Stimulated activated CD4-positive, alpha-beta T cell treated with anti-CD3 and anti-CD28 coated beads, Interleukin-1b, Interleukin-23, amount 100 ng/mL, for 24 hours (primary cell): ENCODE results near the gene RELT.

Source experiments
- DNase-seq, 4 experiments: peaks; one replicate each; pipeline ENCODE4 v3.0.0-alpha.2; 2020; ENCODE audit warnings: low read depth in 4 of 4, low spot score in 1 of 4

The RELT gene

GRCh38 chr11:73403541-73403940 lies 27.3 kb downstream of the RELT start:
- DNase-seq = no peak

DNA sequence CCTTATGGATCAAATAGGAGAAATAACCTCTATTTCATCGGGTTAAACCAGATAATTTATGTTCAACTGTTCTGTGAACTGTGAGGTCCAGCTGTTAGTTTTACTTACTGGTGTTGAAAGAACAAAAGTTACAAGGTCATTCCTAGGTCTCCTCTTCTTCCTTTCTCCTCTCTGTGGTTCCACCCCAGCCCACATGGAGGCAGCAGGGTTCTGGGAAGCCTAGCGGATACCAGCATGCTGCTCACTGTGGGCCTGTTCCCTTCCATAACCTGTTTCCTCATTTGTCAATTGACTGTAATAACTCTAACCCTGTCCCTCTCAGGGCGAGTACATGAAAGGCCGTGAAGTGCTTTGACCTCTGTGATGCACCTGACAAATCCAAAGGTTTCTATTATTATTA lies 27.8 kb downstream of the RELT start:
- DNase-seq = no peak

- DNase-seq = no peak
Measured at GRCh38 chr11:73404506-73405145, 28.4 kb downstream of the RELT start.

- no peak for DNase-seq
Measured at GRCh38 chr11:73405146-73405510, 28.9 kb downstream of the RELT start.

DNA sequence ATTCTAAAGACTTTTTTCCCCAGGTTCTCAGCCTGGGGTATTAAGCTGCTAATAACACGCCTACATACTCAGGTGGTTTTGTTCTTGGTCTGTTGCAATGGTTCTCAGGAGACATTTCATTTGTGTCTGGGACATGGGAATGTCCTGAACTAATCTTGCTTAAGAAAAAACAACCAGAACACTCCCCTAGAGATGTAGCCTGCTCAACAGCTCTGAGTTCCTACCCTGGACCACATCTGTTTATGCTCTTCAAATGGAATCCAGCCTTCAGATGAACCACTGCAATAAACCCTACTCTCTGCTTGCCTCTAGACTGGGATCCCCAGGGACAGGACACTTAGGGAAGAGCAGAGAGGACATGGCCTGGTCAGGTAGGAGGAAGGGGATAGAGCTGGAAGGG lies 29.9 kb downstream of the RELT start:
- DNase-seq = no peak

DNA sequence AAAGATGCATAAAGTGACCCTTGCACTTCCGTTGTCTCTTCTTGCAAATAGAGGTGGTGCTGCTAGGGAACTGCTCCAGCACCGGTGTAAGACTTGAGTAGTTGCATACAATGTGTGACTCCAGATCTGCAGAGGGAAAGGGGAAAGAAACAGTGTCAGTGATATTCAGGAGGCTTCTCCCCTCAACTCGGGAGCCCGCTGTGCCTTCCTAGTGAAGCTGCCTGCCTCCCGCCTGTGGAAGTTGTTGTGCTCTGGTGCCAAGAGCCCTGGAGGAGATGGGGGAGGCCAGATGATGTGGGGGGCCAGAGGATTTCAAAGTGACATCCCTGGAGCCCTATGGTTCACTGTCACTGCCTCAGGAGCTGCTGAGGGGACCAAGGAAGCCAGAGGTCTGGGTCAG lies 30.4 kb downstream of the RELT start:
- no peak for DNase-seq

DNA sequence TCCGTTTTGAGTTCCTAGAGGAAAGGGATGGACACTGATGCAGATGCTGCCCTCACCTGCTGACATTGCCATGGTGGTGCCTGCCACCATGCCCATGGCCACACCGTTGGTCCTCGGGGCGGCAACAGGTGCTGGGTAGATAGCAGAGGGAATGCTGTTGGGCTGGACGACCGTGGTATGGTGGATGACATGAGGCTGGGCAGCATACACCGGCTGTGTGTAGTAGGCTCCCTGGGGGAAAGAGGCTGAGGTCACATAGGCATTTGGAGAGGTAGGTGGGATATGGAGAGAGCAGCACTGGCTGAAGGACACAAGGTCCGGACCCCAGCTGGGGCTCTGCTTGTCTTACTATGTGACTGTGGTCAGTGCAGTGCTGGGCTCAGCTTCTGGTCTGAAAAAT lies 33.2 kb downstream of the RELT start:
- DNase-seq = no peak

DNA sequence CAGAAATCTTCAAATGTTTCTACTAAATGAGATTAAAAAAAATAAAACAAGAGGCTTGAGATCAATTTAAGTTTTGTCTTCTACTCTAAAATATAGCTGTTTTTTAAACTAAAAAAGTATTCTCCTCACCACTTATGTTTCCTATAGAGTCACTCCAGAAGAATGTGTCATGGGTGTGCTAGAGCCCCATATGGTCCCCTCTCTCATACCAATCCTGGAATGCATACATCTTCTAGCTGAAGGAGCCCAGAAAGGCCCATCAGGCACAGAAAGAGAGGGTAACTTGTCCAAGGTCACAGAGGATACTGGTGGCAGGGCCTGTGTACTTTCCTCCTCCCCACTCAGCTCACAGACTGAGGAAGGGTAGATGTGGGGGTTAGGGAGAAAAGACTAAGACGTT lies 34.4 kb downstream of the RELT start:
- no peak for DNase-seq

- DNase-seq = no peak
Measured at GRCh38 chr11:73411031-73411430, 34.8 kb downstream of the RELT start.

DNA sequence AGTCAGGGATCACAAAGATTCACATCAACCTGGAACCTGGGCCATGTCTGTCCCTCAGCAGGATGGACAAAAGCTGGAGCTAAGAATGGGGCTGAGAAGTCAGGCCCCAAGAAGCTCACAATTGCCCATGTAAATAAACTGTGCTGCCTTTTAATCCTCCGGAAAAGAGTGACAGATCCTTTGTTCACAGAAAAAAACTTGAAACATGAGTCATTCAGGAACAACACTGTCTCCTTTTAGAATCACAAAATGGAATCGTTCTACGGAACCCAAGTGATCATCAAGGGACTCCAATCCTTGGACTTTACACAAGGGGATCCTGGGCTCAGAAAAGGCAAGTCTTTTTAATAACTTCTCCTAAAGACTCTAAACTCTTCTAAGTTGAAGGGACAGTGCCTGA lies 36.1 kb downstream of the RELT start:
- no peak for DNase-seq

DNA sequence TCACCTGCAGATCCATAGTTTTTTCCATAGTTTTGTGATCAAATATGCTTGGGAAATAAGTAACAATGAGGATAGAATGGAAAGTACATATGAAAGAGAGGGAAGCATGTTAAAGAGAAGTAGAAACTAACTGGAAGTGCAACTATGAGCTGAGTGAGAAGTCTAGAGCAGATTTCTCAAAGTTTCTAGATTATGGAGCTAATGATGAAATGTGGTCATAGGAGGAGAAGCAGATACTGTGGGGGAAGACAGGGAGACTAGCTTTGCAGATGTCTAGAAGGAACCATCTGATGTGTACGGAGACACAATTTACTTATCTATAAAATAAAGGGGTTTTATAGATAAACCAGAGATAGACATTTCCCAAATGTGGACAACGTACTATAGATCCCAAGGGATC lies 37.1 kb downstream of the RELT start:
- DNase-seq = no peak

DNA sequence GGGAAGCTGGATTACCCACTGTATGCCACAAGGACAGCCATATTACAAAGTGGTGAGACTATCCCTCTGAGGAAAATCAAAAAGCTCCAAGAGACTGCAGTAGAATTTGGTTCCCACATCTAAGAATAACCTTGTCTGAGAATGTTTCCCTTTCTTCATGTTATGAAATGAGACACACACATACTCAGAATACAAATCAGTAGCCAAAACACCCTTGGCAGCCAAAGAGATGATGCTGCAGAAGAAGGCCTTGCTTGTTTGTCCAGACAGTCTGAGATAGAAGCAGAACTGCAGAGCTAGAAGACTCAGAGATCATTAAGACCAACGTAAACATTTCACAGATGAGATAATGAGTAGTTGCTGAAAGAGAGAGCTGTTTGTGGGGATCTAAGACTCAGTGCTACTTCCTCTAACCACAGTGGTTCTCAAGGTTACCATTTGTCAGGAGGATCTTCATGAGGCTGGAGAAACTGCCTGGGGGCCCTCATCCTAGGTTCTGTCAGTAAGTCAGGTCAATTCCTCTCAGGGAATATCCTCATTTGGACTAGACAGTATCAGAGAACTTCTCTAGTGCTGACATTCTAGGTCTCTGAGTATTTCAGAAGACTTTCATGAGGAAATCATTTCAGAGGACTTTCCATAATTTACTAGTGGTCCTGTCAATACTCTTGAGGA lies 38.9 kb downstream of the RELT start:
- no peak for DNase-seq

GRCh38 chr11:73415854-73416615 lies 39.8 kb downstream of the RELT start:
- DNase-seq = no peak

- DNase-seq = no peak
Measured at GRCh38 chr11:73416786-73417185, 40.6 kb downstream of the RELT start.

DNA sequence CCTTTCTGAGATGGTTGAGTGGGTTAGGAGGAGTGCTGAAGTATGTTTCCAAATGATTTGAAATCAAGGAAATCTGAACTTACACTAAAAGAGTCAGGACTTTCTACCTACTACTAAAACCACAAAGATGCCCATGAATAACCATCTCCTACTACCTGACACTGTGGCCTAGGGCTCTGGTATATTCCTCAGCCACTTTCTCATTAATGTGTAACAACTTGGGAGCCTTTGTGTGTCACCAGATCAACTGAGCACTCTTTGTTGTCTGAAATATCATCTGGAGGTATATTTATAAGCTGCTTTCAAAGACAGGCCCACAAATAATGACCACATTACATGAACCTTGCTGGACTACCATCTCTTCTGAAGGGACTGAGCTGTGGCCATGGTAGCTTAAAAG lies 43.9 kb downstream of the RELT start:
- DNase-seq = no peak

DNA sequence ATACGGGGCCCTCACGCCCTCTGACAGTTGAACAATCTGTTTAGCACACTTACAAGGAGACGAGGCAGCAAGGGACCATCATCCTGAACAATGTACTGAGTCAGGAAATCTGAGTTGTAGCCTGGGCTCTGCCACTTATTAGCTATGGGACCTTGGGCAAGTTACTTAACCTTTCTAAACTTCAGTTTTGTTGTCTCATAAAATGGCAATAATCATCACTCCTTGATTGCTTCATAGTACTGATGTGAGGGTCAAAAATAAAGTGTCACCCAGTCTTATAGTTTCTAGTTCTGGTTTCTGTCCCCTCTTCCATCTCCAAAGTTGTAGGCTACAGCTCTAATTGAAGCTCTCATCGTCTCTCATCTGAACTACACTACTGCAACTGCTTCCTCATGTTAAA lies 46.7 kb downstream of the RELT start:
- no peak for DNase-seq

DNA sequence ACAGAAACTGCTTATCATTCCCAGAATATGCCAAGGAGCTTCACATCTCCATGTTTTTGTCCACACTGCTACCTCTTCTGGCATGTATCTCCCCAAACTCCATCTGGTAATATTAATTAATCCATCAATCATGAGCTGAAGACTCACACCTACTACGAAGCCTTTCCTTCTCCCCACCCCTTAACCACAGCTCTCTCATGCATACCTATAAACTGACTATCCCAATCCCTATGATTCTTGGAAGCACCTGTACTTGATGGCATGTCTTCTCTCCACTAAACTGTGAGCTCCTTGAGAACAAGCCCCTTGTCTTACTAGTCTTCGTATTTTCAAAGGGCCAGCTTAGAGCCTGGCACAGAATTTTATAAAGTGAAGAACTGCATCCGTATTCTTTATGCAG lies 47.3 kb downstream of the RELT start:
- DNase-seq = no peak

DNA sequence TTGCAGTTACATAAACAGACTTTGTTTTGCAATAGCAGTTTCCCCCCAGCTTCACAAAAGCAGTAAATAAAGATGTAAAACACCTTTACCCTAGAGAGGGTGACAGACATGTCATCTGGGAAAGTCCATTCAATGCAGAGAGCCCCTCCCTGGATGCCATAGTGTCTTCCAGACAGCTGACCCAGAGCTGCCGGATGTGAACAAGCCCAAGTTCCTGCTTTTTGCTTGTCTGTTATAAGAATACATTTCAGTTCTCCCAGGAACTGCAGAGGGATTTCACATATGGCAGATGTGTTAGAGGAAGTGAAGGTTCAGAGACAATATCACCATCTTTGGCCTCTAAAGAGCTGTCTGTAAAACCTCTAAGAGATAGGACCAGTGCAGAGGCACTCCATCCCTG lies 48.9 kb downstream of the RELT start:
- no peak for DNase-seq

GRCh38 chr11:73426219-73426850 lies 50.1 kb downstream of the RELT start:
- DNase-seq = no peak

DNA sequence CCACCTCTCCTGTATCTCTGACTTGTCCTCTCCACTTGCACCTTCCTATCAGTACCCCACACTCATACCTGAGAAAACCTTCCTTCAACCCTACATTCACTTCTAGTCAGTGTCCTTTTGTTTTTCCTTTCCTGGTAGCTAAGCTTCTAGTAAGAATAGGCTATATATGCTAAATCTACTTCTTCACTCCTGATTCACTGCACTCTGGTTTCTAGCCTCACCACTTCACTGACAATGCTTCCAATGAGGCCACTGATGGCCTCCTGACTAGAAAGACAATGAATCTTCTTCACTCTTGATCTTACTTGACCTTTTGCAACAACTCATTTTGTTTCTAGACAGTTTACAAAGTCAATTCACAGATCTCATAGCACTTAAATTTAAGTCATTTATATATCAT lies 52.0 kb downstream of the RELT start:
- no peak for DNase-seq

GRCh38 chr11:73428699-73429098 lies 52.5 kb downstream of the RELT start:
- DNase-seq = no peak

- no peak for DNase-seq
Measured at GRCh38 chr11:73429121-73429750, 53.0 kb downstream of the RELT start.
